A673 (cell line): ENCODE results near the gene SNRNP25. TPM values are rescaled to one million over a fixed set of nuclear protein-coding genes. Genes with fewer than 3 reads are reported as not detected.

Experiments
- BruUV-seq: library from RNA; stranded (reverse); fragments of 400-500 nt; replicated peaks from 2 replicates; lab custom pipeline; 2021; lab: Mats Ljungman, UMichigan
- CTCF ChIA-PET: fragments of 300-600 bp; sonication (Branson Sonifier 250); formaldehyde crosslinking; loops from one replicate; lab custom pipeline; 2022; ENCODE audit warnings: antibody characterized with exemption; lab: Charles Lee
- POLR2A ChIA-PET: fragments of 300-600 bp; sonication (Branson Sonifier 250); formaldehyde crosslinking; loops from one replicate; lab custom pipeline; 2022; ENCODE audit warnings: antibody characterized with exemption; ENCODE audit not compliant: low non-redundant PET; lab: Charles Lee
- DNase-seq: peaks from one replicate; pipeline ENCODE4 v3.0.0-alpha.2; 2015; ENCODE audit warnings: low spot score
- H3K27ac ChIP-seq: fragments of 200-600 bp; sonication (generic); 2 replicates; pipeline ENCODE4 v1.5.1; 2016; ENCODE audit warnings: mixed run types, low read depth, mild to moderate bottlenecking, mixed read lengths, antibody characterized with exemption, low read length; ENCODE audit not compliant: poor library complexity, severe bottlenecking
- H3K27me3 ChIP-seq: fragments of 200-600 bp; sonication (generic); replicated peaks from 2 replicates; pipeline ENCODE4 v1.6.1; 2017; ENCODE audit warnings: mixed run types, low read depth, mild to moderate bottlenecking, mixed read lengths, antibody characterized with exemption, low read length; ENCODE audit not compliant: insufficient read depth, poor library complexity
- H3K36me3 ChIP-seq: fragments of 200-600 bp; sonication (generic); 2 replicates; pipeline ENCODE4 v1.6.1; 2016; ENCODE audit warnings: mixed run types, mild to moderate bottlenecking, mixed read lengths, antibody characterized with exemption, low read length; ENCODE audit not compliant: insufficient read depth, poor library complexity, severe bottlenecking
- H3K4me1 ChIP-seq: fragments of 200-600 bp; sonication (generic); 2 replicates; pipeline ENCODE4 v1.6.1; 2017; ENCODE audit warnings: mixed run types, mild to moderate bottlenecking, mixed read lengths, antibody characterized with exemption, low read length; ENCODE audit not compliant: insufficient read depth, poor library complexity, severe bottlenecking
- H3K4me3 ChIP-seq: fragments of 200-600 bp; sonication (generic); 2 replicates; pipeline ENCODE4 v1.5.1; 2016; ENCODE audit warnings: low read depth, mixed run types, mild to moderate bottlenecking, mixed read lengths, low read length; ENCODE audit not compliant: poor library complexity, severe bottlenecking
- H3K9me3 ChIP-seq: fragments of 200-600 bp; sonication (generic); 2 replicates; pipeline ENCODE4 v1.6.1; 2016; ENCODE audit warnings: mixed run types, low read depth, mild to moderate bottlenecking, mixed read lengths, antibody characterized with exemption, low read length; ENCODE audit not compliant: poor library complexity, severe bottlenecking
- CTCF ChIP-seq: fragments of 300-800, 200-600 bp; sonication (generic); conservative IDR thresholded peaks from 2 replicates; pipeline ENCODE4 v1.5.1; 2017; ENCODE audit warnings: low read depth, mild to moderate bottlenecking, antibody characterized with exemption, low read length, moderate library complexity, mixed read lengths
- EZH2 ChIP-seq: fragments of 200-600 bp; sonication (generic); IDR thresholded peaks from 2 replicates; pipeline ENCODE4 v1.6.1; 2017; ENCODE audit warnings: borderline replicate concordance, low read depth, mild to moderate bottlenecking, mixed read lengths, antibody characterized with exemption, low read length; ENCODE audit not compliant: poor library complexity, severe bottlenecking
- intact Hi-C: fragments of 100-400 bp; cut with micrococcal nuclease; formaldehyde crosslinking; loops from one replicate; pipeline ENCODE4 v1.10.0; 2022; ENCODE audit not compliant: unreplicated experiment
- total RNA-seq: library from RNA; stranded (reverse); gene quantifications from 2 replicates; pipeline ENCODE4 v1.2.3, GENCODE V29; 2021

Gene SNRNP25
- total RNA-seq, 1 experiment from 2014 or later: 54.9 TPM

- DNase-seq: no peak
- Histone ChIP-seq H3K4me1 (no peaks in the 10 kb centered on the region), H3K9me3 (no peaks in the 10 kb centered on the region), H3K4me3 (no peak overlapping the region), H3K27me3 (no peaks in the 10 kb centered on the region), H3K36me3 (no peaks in the 10 kb centered on the region), H3K27ac (no peak overlapping the region)
- intact Hi-C loops: no loop called here
- TF ChIP-seq CTCF: no peak
- no peak for TF ChIP-seq EZH2
- ChIA-PET CTCF (interaction anchor here (0.5 kb wide), 1 partner anchor 64 kb away, joined by 5 read pairs; no protein-coding TSS in a partner anchor), POLR2A (interaction anchor here (0.5 kb wide), 1 partner anchor 30 kb away, joined by 3 read pairs; no protein-coding TSS in a partner anchor)
- no TSS peak for BruUV-seq
Measured at GRCh38 chr16:63998-64913, 10.6 kb downstream of the SNRNP25 start.

- H3K36me3 ChIP-seq: no peaks in the 10 kb centered on the region
- intact Hi-C loops: loop anchor here (1.0 kb wide), 2 partner anchors 32 to 116 kb away; no protein-coding TSS in a partner anchor
- no TSS peak for BruUV-seq
- H3K4me3 ChIP-seq: no peak overlapping the region
- TF ChIP-seq EZH2: no peak
- TF ChIP-seq CTCF: no peak
- no peaks in the 10 kb centered on the region for H3K4me1 ChIP-seq
- H3K9me3 ChIP-seq: no peaks in the 10 kb centered on the region
- H3K27ac ChIP-seq: no peak overlapping the region
- no peak for DNase-seq
- ChIA-PET POLR2A (no interaction called here), CTCF (interaction anchor here (0.5 to 3.4 kb wide), 3 partner anchors 28 to 63 kb away, joined by 3 to 41 read pairs (median 5); no protein-coding TSS in a partner anchor)
- no peaks in the 10 kb centered on the region for H3K27me3 ChIP-seq
Measured at GRCh38 chr16:64914-65255, 11.3 kb downstream of the SNRNP25 start.

GRCh38 chr16:65745-66144, 12.1 kb downstream of the SNRNP25 start:
- no peaks in the 10 kb centered on the region for H3K27me3 ChIP-seq
- no TSS peak for BruUV-seq
- no peaks in the 10 kb centered on the region for H3K9me3 ChIP-seq
- H3K36me3 ChIP-seq: no peaks in the 10 kb centered on the region
- ChIA-PET POLR2A (no interaction called here), CTCF (interaction anchor here (0.6 to 3.4 kb wide), 13 partner anchors 12 to 519 kb away, joined by 3 to 41 read pairs (median 4); partner anchors contain the start of genes AXIN1, HBQ1, POLR3K and SNRNP25)
- H3K27ac ChIP-seq: no peak overlapping the region
- DNase-seq: peak; percentile 85
- H3K4me1 ChIP-seq: no peaks in the 10 kb centered on the region
- no peak for TF ChIP-seq EZH2
- peak; percentile 97 for TF ChIP-seq CTCF
- intact Hi-C loops: loop anchor here (1.0 kb wide), 2 partner anchors 32 to 116 kb away; no protein-coding TSS in a partner anchor
- no peak overlapping the region for H3K4me3 ChIP-seq
